ENCODE measurements around the gene LRRC49. TPM values are rescaled to one million over a fixed set of nuclear protein-coding genes. Genes with fewer than 3 reads are reported as not detected.
"Not testable (repeated sequence)": the region's sequence is repeated elsewhere in the genome, so short reads cannot be mapped to it uniquely, and the experiment has no call there.

The LRRC49 gene
- total RNA-seq, 2 experiments from 2014 or later = not detected

DNA sequence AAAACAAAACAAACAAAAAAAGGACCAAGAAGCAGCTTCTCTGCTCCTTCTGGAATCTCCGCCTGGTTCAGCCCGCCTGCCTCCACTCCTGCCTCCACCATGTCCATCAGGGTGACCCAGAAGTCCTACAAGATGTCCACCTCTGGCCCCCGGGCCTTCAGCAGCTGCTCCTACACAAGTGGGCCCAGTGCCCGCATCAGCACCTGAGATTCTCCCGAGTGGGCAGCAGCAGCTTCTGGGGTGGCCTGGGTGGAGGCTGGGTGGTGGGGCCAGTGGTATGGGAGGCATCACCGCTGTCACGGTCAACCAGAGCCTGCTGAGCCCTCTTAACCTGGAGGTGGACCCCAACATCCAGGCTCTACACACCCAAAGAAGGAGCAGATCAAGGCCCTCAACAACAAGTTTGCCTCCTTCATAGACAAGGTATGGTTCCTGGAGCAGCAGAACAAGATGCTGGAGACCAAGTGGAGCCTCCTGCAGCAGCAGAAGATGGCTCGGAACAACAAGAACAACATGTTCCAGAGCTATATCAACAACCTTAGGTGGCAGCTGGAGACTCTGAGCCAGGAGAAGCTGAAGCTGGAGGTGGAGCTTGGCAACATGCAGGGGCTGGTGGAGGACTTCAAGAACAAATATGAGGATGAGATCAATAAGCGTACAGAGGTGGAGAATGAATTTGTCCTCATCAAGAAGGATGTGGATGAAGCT is 33.9 kb upstream of the LRRC49 start:
- POLR2A ChIA-PET; H3K4me3 Mint-ChIP-seq; H3K4me1 Mint-ChIP-seq; H3K27ac Mint-ChIP-seq; H3K36me3 Mint-ChIP-seq; DNase-seq; ATAC-seq (ENCODE audit: low read depth); H3K9me3 Mint-ChIP-seq: not testable (repeated sequence)
- peaks cover 28% of the 10 kb centered on the region for H3K27me3 Mint-ChIP-seq

DNA sequence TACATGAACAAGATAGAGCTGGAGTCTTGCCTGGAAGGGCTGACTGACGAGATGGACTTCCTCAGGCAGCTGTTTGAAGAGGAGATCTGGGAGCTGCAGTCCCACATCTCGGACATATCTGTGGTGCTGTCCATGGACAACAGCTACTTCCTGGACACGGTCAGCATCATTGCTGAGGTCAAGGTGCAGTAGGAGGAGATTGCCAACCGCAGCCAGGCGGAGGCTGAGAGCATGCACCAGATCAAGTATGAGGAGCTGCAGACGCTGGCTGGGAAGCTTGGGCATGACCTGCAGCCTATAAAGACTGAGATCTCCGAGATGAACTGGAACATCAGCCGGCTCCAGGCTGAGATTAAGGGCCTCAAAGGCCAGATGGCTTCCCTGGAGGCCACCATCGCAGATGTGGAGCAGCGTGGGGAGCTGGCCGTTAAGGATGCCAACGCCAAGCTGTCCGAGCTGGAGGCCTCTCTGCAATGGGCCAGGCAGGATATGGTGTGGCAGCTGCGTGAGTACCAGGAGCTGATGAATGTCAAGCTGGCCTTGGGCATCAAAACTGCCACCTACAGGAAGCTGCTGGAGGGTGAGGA is 33.2 kb upstream of the LRRC49 start:
- ATAC-seq (ENCODE audit: low read depth) (no peak), DNase-seq (no peak)
- Mint-ChIP-seq H3K9me3 (no peaks in the 10 kb centered on the region), H3K27me3 (peaks cover 25% of the 10 kb centered on the region), H3K4me3 (no peak overlapping the region), H3K4me1 (peaks cover 2% of the 10 kb centered on the region), H3K27ac (no peak overlapping the region), H3K36me3 (no peaks in the 10 kb centered on the region)
- POLR2A ChIA-PET = no interaction called here

DNA sequence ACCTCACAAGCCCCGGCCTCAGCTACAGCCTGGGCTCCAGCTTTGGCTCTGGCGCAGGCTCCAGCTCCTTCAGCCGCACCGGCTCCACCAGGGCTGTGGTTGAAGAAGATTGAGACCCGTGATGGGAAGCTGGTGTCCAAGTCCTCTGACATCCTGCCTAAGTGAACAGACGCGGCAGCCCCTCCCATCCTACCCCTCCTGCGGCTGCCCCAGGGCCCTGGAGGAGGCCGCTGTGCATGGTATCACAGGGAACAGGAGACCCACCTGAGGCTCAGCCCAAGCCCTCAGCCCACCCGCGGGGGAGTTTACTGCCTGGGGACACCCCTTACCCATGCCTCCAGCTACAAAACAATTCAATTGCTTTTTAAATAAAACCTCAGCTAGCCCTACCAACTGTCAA is 32.6 kb upstream of the LRRC49 start:
- Mint-ChIP-seq H3K36me3 (no peaks in the 10 kb centered on the region), H3K9me3 (no peaks in the 10 kb centered on the region), H3K4me1 (no peaks in the 10 kb centered on the region), H3K27me3 (peaks cover 19% of the 10 kb centered on the region), H3K27ac (no peak overlapping the region), H3K4me3 (no peak overlapping the region)
- ATAC-seq (ENCODE audit: low read depth) (no peak), DNase-seq (no peak)
- POLR2A ChIA-PET = no interaction called here

DNA sequence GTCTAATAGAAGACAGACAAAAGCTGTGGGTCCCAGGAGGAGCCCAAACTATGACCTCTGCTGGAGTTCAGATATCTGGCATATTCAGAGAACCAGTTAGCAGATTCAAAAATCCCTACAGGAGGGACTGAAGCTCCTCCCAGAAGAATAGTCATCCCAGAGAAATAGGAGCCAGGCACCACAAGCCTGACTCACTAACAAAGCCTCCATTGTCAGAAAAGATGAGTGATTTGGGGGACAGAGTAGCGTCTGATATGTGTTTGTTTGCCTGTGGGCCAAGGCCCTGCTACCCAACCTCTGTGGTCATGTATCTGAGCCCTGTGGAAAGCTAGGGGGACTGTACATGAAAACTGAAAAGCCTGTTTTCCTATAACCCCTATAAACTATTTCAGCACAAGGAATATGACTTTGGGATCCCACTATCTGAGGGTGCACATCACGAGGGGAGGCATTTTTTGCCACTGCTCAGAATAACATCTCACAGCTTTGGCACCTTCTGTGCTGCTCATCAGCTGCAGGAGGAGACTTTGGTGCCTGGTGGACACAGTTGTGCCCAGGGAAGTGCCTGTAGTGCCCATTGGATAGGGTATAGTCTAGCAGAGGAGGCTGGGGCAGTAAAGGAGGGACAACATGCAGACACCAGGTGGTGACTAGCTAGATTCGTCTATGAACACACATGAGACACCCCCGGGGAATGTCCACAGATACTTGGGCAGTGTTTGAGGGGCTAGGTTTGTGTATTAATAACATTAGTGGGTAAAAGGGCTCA is 29.0 kb upstream of the LRRC49 start:
- POLR2A ChIA-PET = no interaction called here
- Mint-ChIP-seq H3K4me1 (no peaks in the 10 kb centered on the region), H3K27ac (no peak overlapping the region), H3K9me3 (no peaks in the 10 kb centered on the region), H3K36me3 (no peaks in the 10 kb centered on the region), H3K4me3 (no peak overlapping the region), H3K27me3 (no peaks in the 10 kb centered on the region)
- ATAC-seq (ENCODE audit: low read depth) (no peak), DNase-seq (no peak)

DNA sequence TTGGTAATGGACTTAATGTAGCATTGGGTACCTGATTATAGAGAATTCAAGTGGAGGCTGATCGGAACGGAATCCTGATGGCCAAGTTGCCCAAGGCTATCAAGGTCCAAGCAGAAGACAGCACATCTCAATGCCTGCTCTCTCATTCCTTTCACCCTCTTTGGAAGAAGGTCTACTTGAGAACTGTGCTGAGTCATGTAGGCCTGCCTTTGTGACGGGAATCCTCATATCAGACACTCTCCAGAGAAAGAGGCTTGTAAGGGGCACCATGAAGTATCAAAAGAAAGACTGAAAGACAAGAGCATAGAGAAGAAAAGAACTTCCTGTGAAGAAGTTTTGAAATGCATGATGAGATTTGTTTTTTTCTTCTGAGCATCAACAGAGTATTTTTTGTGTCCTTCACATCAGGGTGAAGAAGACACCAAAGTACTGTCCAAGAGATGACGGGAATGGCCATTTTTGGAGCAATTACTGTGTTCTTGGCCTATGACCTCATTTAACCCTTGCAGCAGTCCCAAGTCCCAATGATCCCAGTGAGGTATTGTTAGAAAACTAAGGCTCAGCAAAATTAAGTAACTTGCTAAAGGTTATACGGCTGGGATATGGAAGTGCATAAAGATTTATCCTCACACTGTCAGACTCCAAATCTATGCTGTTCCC is 25.5 kb upstream of the LRRC49 start:
- H3K4me3 Mint-ChIP-seq = no peak overlapping the region
- H3K4me1 Mint-ChIP-seq = no peaks in the 10 kb centered on the region
- no peaks in the 10 kb centered on the region for H3K9me3 Mint-ChIP-seq
- DNase-seq (no peak), ATAC-seq (ENCODE audit: low read depth) (no peak)
- POLR2A ChIA-PET = no interaction called here
- H3K27ac Mint-ChIP-seq = no peak overlapping the region
- H3K36me3 Mint-ChIP-seq = no peaks in the 10 kb centered on the region
- no peaks in the 10 kb centered on the region for H3K27me3 Mint-ChIP-seq

DNA sequence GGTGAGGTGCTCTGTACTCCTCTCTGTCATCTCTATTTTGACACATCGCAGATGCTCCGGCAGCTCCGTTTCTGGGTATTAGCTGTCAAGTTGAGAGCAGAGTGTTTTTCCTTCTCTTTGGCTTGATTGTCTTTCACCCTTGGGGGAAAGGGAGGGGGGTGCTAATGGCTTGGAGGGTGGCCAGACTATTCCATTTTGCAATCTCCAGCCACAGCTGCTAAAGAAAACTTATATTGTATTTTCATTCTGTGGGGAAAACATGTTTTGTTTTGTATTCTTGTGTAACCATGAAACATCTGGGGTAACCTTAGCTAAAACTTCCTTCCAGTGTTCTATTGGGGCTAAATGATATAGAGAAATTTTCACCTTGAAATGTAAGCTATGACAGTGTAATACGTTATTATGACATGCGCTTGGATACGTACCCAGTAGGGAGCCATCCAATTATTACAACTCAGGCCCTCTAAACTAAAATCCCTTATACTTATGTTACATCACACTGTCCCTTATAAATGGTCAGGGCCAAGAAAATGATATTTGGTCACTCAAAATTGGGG is 24.6 kb upstream of the LRRC49 start:
- ATAC-seq (ENCODE audit: low read depth) (no peak), DNase-seq (no peak)
- POLR2A ChIA-PET = no interaction called here
- Mint-ChIP-seq H3K4me1 (no peaks in the 10 kb centered on the region), H3K4me3 (no peak overlapping the region), H3K36me3 (no peaks in the 10 kb centered on the region), H3K27me3 (no peaks in the 10 kb centered on the region), H3K9me3 (no peaks in the 10 kb centered on the region), H3K27ac (no peak overlapping the region)

DNA sequence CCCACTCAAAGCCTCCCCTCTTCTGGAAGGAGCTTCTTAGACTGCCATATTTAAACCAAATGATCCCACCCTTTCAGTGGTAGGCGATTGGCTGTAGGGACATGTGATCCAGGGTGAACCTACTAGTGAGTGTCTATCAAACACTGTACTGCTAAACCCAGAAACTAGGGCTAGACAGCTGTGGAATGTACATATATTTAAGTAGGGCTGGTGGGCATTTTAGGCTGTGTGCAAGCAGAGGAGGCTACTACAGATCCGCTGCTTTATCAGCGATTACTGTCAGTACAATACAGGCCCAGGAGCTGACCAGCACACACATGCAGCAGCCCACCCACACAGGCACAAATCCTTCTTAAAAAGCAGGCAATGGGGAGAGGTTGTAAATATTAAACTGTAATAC is 23.3 kb upstream of the LRRC49 start:
- H3K9me3 Mint-ChIP-seq = peaks cover 2% of the 10 kb centered on the region
- POLR2A ChIA-PET = no interaction called here
- no peak overlapping the region for H3K27ac Mint-ChIP-seq
- peaks cover 7% of the 10 kb centered on the region for H3K27me3 Mint-ChIP-seq
- no peaks in the 10 kb centered on the region for H3K36me3 Mint-ChIP-seq
- no peak overlapping the region for H3K4me3 Mint-ChIP-seq
- no peaks in the 10 kb centered on the region for H3K4me1 Mint-ChIP-seq
- DNase-seq (no peak), ATAC-seq (ENCODE audit: low read depth) (no peak)

DNA sequence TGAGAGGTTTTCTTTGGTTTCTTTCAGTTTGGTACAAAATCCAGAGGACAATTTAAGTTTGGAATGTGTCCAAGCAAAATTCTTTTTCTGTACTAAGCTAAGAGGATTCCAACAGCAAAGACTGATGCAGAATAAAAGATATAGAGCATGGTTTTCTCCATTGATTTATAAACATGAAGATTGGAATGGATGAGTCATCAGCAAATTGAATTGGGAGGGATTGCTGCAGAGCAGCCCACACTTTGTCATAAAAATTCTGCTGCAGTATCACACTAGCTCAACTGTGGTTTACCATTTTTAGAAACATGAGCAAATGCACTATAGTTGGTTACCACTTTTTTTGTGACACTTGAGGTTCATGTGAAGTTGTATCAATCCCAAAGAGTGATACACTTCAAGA is 22.6 kb upstream of the LRRC49 start:
- H3K36me3 Mint-ChIP-seq = no peaks in the 10 kb centered on the region
- no peak overlapping the region for H3K4me3 Mint-ChIP-seq
- no peaks in the 10 kb centered on the region for H3K4me1 Mint-ChIP-seq
- no peak for DNase-seq
- no peak overlapping the region for H3K27ac Mint-ChIP-seq
- POLR2A ChIA-PET = no interaction called here
- H3K27me3 Mint-ChIP-seq = peaks cover 14% of the 10 kb centered on the region
- H3K9me3 Mint-ChIP-seq = peaks cover 2% of the 10 kb centered on the region
- ATAC-seq (ENCODE audit: low read depth) = no peak

DNA sequence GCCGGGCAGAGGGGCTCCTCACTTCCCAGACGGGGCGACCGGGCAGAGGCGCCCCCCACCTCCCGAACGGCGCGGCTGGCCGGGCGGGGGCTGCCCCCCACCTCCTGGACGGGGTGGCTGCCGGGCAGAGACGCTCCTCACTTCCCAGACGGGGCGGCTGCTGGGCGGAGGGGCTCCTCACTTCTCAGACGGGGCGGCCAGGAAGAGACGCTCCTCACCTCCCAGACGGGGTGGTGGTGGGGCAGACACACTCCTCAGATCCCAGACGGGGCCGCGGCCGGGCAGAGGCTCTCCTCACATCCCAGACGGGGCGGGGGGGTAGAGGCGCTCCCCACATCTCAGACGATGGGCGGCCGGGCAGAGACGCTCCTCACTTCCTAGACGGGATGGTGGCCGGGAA is 21.1 kb upstream of the LRRC49 start:
- H3K27ac Mint-ChIP-seq; ATAC-seq (ENCODE audit: low read depth); H3K4me3 Mint-ChIP-seq; H3K36me3 Mint-ChIP-seq; DNase-seq; H3K4me1 Mint-ChIP-seq; H3K9me3 Mint-ChIP-seq; POLR2A ChIA-PET: not testable (repeated sequence)
- H3K27me3 Mint-ChIP-seq = peaks cover 24% of the 10 kb centered on the region

DNA sequence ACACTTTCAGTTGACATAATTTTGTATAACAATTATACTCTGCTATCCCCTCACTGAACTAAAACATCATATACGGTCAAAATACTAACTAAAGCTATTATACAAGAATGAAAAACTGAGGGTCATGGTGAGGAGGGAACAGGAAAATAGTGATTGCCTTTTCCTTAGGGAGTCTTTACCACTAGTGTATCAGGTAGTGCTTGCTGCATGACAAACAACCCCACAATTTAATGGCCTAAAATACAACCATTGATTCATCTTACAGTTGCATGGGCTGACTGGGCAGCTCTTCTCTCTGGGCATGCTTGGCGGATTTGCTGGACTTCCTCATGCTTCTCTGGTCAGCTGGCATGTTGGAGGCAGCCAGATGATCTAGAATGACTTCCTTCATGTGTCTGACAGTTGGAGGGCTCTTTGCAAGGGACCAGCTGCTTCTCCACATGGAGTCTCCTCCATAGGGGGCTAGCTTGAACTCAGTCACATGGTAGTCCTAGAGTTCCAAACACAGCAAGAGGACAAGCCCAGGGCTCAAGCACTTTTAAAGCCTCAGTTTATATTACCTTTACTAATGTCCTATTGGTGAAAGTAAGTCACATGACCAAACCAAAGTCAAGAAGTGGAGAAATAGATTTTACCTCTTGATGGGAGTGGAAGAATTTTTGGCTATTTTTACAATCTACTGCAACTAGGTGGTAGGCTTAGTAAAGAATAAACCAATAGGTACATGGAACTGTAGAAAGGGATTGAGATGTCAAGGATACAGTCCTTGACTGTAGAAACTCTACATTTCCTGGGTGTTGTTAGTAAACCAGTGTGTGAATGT is 19.2 kb upstream of the LRRC49 start:
- POLR2A ChIA-PET = no interaction called here
- no peak for ATAC-seq (ENCODE audit: low read depth)
- DNase-seq = no peak
- peaks cover 2% of the 10 kb centered on the region for H3K9me3 Mint-ChIP-seq
- H3K4me1 Mint-ChIP-seq = no peaks in the 10 kb centered on the region
- H3K4me3 Mint-ChIP-seq = no peak overlapping the region
- peaks cover 26% of the 10 kb centered on the region for H3K27me3 Mint-ChIP-seq
- no peaks in the 10 kb centered on the region for H3K36me3 Mint-ChIP-seq
- H3K27ac Mint-ChIP-seq = no peak overlapping the region

DNA sequence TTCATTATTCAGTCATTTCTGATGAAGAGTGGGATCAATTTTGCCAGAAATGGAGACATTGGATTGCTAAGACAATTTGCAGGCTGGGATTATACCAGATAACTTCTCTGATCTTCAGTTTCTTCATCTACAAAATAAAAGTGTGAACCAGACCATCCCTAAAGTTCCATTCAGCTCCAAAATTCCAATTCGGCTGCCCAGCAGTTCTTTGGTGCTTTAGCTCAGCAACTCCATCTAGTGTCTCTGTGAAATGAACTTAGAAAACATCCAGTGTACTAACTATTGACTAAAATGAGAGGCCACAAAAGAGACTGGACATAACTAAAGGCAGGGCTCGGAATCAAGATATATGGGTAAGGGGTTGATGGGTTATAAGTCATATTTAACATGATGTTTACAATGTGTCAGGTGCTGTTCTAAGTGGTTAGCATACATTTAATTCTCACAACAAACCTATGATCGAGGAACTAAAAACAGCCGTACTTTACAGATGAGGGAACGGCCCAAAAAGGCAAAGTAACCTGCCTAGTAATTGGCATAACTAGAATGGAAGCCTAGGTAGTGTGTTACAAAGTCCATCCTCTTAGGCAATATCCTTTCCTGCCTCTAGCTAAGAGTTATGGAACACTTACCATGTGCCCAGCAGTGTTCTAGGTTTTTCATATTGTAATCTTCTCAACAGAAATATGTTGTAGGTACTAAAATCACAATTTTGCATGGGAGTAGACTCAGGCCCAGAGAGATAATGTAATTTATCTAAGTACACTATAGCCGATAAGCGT is 17.4 kb upstream of the LRRC49 start:
- Mint-ChIP-seq H3K9me3 (peaks cover 2% of the 10 kb centered on the region), H3K4me3 (no peak overlapping the region), H3K36me3 (no peaks in the 10 kb centered on the region), H3K27ac (no peak overlapping the region), H3K27me3 (peaks cover 36% of the 10 kb centered on the region), H3K4me1 (no peaks in the 10 kb centered on the region)
- ATAC-seq (ENCODE audit: low read depth) (no peak), DNase-seq (no peak)
- POLR2A ChIA-PET = no interaction called here

DNA sequence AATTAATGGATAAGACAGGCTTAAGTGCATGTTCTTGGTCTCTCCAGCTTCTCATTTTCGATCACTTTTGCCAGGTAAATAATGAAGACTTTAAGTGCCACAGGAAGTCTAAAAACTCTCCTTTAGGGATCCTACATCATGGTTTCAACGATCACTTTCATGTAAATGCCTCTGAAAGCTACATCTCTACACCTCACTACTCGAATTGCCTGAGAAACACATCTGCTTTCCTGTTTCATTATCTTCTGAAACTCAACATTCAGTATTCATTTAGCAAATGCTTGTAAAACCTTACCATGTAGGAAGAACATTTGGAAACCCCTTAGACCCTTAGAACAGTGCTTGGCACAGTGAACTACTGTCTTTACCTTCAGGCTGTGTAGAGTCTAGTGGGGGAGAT is 16.6 kb upstream of the LRRC49 start:
- Mint-ChIP-seq H3K4me3 (no peak overlapping the region), H3K27ac (no peak overlapping the region), H3K4me1 (no peaks in the 10 kb centered on the region), H3K9me3 (peaks cover 2% of the 10 kb centered on the region), H3K27me3 (peaks cover 36% of the 10 kb centered on the region), H3K36me3 (no peaks in the 10 kb centered on the region)
- no peak for ATAC-seq (ENCODE audit: low read depth)
- POLR2A ChIA-PET = no interaction called here
- DNase-seq = no peak
